ENCODE data around the gene UNC5B. TPM values are rescaled to one million over a fixed set of nuclear protein-coding genes. Genes with fewer than 3 reads are reported as not detected.

The UNC5B gene
- total RNA-seq, 1 experiment from 2014 or later = 22.0 TPM

DNA sequence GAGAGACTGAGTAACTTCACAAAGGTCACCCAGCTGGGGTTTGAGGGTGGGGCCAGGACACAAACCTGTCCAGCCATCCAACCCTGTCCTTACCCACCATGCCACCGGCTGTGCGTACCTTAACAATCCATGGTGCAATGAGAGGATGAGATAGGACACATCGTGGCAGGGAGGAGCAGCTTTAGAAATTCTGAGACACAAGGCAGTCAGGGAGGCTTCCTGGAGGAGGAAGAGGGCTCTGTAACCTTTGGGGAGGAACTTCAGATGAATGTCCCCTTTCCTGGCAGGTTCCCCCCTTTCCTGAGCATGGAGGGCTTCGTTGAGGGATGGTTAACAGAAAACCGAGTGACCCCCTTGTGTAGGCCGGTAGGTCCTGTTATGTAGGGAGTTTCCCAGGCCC is 71.0 kb downstream of the UNC5B start:
- Histone ChIP-seq H3K36me3 (ENCODE audit: control insufficient read depth in 1 of 2, insufficient read depth in 2 of 2, low read length in 2 of 2) (peaks cover 0 to 6% of the 10 kb centered on the region in 2 experiments; a peak in 1 of 4 replicates), H3K4me3 (replicated peaks in 1 of 2; ENCODE audit: low read depth in 1 of 2, low read length in 2 of 2) (no peak overlapping the region), H3K4me1 (ENCODE audit: control insufficient read depth in 1 of 2, insufficient read depth in 2 of 2, low read length in 2 of 2) (no peaks in the 10 kb centered on the region), H3K79me2 (ENCODE audit: insufficient read depth, low read length) (no peaks in the 10 kb centered on the region), H3K27ac (ENCODE audit: low read depth, low read length) (no peak overlapping the region), H3K4me2 (ENCODE audit: low read length) (no peak overlapping the region), H3K9me3 (ENCODE audit: control insufficient read depth in 1 of 2, insufficient read depth in 1 of 2, low read depth in 1 of 2, low read length in 2 of 2) (no peaks in the 10 kb centered on the region), H3K9ac (ENCODE audit: low read length) (no peak overlapping the region), H2AFZ (ENCODE audit: low read depth, low read length, poor library complexity, severe bottlenecking) (no peak overlapping the region), H3K9me2 (ENCODE audit: insufficient read depth) (no peaks in the 10 kb centered on the region), H4K20me1 (ENCODE audit: insufficient read depth) (no peaks in the 10 kb centered on the region), H3K27me3 (ENCODE audit: insufficient read depth, low read length) (no peaks in the 10 kb centered on the region)
- ChIA-PET RAD21 (ENCODE audit: low non-redundant PET in 1 of 2, low total read pairs in 2 of 2, uncharacterized antibody in 2 of 2, unreplicated experiment in 2 of 2) (no interaction called here), POLR2A (no interaction called here), CTCF (interaction anchor here (1.3 to 2.4 kb wide), 4 partner anchors 10 to 380 kb away, joined by 3 to 16 read pairs (median 5); no protein-coding TSS in a partner anchor)
- no peak for ATAC-seq
- no peak for TF ChIP-seq YY1 (IDR thresholded peaks at IDR 0.05; ENCODE audit: extremely low read depth, insufficient replicate concordance, low read depth, low read length)
- no peak for TF ChIP-seq CEBPB (IDR thresholded peaks at IDR 0.05; ENCODE audit: low read depth)
- no peak for TF ChIP-seq TCF7L2 (IDR thresholded peaks at IDR 0.05; ENCODE audit: borderline replicate concordance, extremely low read depth, insufficient read depth, insufficient read length)
- TF ChIP-seq JUND (IDR thresholded peaks at IDR 0.05) = no peak
- no peak for TF ChIP-seq ZNF274 (IDR thresholded peaks at IDR 0.05; ENCODE audit: low read depth, low read length)
- no peak for TF ChIP-seq EZH2 (IDR thresholded peaks at IDR 0.05)
- TF ChIP-seq POLR2A (IDR thresholded peaks at IDR 0.05; ENCODE audit: borderline replicate concordance, extremely low read depth, insufficient read depth, insufficient read length) = no peak
- TF ChIP-seq POLR2AphosphoS5 (IDR thresholded peaks at IDR 0.05; ENCODE audit: low read depth, low read length) = no peak
- TF ChIP-seq FOSL1 (IDR thresholded peaks at IDR 0.05; ENCODE audit: low read depth) = no peak
- no peak for TF ChIP-seq EGR1 (IDR thresholded peaks at IDR 0.05; ENCODE audit: low read depth)
- TF ChIP-seq, protein P1, sequence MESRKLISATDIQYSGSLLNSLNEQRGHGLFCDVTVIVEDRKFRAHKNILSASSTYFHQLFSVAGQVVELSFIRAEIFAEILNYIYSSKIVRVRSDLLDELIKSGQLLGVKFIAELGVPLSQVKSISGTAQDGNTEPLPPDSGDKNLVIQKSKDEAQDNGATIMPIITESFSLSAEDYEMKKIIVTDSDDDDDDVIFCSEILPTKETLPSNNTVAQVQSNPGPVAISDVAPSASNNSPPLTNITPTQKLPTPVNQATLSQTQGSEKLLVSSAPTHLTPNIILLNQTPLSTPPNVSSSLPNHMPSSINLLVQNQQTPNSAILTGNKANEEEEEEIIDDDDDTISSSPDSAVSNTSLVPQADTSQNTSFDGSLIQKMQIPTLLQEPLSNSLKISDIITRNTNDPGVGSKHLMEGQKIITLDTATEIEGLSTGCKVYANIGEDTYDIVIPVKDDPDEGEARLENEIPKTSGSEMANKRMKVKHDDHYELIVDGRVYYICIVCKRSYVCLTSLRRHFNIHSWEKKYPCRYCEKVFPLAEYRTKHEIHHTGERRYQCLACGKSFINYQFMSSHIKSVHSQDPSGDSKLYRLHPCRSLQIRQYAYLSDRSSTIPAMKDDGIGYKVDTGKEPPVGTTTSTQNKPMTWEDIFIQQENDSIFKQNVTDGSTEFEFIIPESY (IDR thresholded peaks at IDR 0.05; ENCODE audit: extremely low read depth, insufficient replicate concordance, low read length) = no peak
- no peak for TF ChIP-seq CBX3 (IDR thresholded peaks at IDR 0.05; ENCODE audit: low read depth)
- no peak for TF ChIP-seq SRF (IDR thresholded peaks at IDR 0.05; ENCODE audit: low read depth)
- DNase-seq (ENCODE audit: low read depth, low spot score) = no peak
- no TSS peak for BruUV-seq (replicated peaks)
- intact Hi-C loops (cut with micrococcal nuclease) = no loop called here

Data from HCT116 (cell line).